Fibroblast of lung (primary cell): ENCODE measurements around the gene KIF1B. TPM values are rescaled to one million over a fixed set of nuclear protein-coding genes. Genes with fewer than 3 reads are reported as not detected.

Source experiments
- DNase-seq, 2 donors: peaks; one replicate each; pipeline versions ENCODE4 v3.0.0 to v3.0.0-alpha.2; 2010; ENCODE audit warnings: low read depth in 2 of 2
- H2AFZ ChIP-seq: 2 replicates; pipeline ENCODE4 v1.5.1; 2012; ENCODE audit warnings: low read length, control low read depth, inconsistent platforms
- H3K27ac ChIP-seq: 2 replicates; pipeline ENCODE4 v1.5.1; 2011; ENCODE audit warnings: low read length, control low read depth; ENCODE audit not compliant: insufficient read depth
- H3K27me3 ChIP-seq: 2 replicates; pipeline ENCODE4 v1.5.1; 2011; ENCODE audit warnings: mild to moderate bottlenecking, low read length; ENCODE audit not compliant: control insufficient read depth, insufficient read depth
- H3K36me3 ChIP-seq: 2 replicates; pipeline ENCODE4 v1.5.1; 2011; ENCODE audit warnings: low read length; ENCODE audit not compliant: control insufficient read depth, insufficient read depth
- H3K4me1 ChIP-seq: 2 replicates; pipeline ENCODE4 v1.5.1; 2011; ENCODE audit warnings: low read length; ENCODE audit not compliant: control insufficient read depth, insufficient read depth; ENCODE audit errors: extremely low read depth
- H3K4me2 ChIP-seq: 2 replicates; pipeline ENCODE4 v1.5.1; 2011; ENCODE audit warnings: low read length, control low read depth; ENCODE audit not compliant: insufficient read depth; ENCODE audit errors: extremely low read depth
- H3K4me3 ChIP-seq, 4 experiments: fragments of 200-600 bp in 1 of 4; sonication (generic) in 1 of 4; replicated peaks in 1 of 4; 2 replicates each; pipeline ENCODE4 v1.5.1; 2011 to 2016; ENCODE audit warnings: low read length in 4 of 4, low read depth in 3 of 4, mild to moderate bottlenecking in 3 of 4, control low read depth in 2 of 4, inconsistent platforms in 1 of 4, mixed read lengths in 1 of 4; ENCODE audit not compliant: insufficient read depth in 1 of 4; ENCODE audit errors: control extremely low read depth in 1 of 4
- H3K79me2 ChIP-seq: 2 replicates; pipeline ENCODE4 v1.5.1; 2012; ENCODE audit warnings: mild to moderate bottlenecking, low read length, inconsistent platforms; ENCODE audit not compliant: control insufficient read depth, insufficient read depth
- H3K9ac ChIP-seq: 2 replicates; pipeline ENCODE4 v1.5.1; 2011; ENCODE audit warnings: mild to moderate bottlenecking, low read length, control low read depth; ENCODE audit not compliant: insufficient read depth
- H3K9me3 ChIP-seq: 2 replicates; pipeline ENCODE4 v1.5.1; 2012; ENCODE audit warnings: low read depth, low read length; ENCODE audit not compliant: control insufficient read depth, insufficient read depth
- H4K20me1 ChIP-seq: 2 replicates; pipeline ENCODE4 v1.5.1; 2011; ENCODE audit warnings: low read length; ENCODE audit not compliant: control insufficient read depth, insufficient read depth; ENCODE audit errors: extremely low read depth
- EZH2 ChIP-seq: IDR thresholded peaks from 2 replicates; pipeline ENCODE4 v1.5.1; 2012; ENCODE audit warnings: low read length, control low read depth, mild to moderate bottlenecking; ENCODE audit errors: missing control alignments
- polyA plus RNA-seq, 2 donors: library from polyadenylated mRNA; depleted of rRNA in 1 of 2; stranded (reverse) in 1 of 2; unstranded in 1 of 2; fragments of >200 nt; gene quantifications; 2 replicates each; pipeline ENCODE4 v1.2.1, GENCODE V29; 2011 to 2012; ENCODE audit warnings: missing spikeins in 1 of 2
- total RNA-seq: library from RNA; depleted of rRNA; stranded (reverse); fragments of >200 nt; gene quantifications from 2 replicates; pipeline ENCODE4 v1.2.1, GENCODE V29; 2014
- TF ChIP-seq, protein P1 (sequence below), 2 donors: IDR thresholded peaks in 1 of 2; conservative IDR thresholded peaks in 1 of 2; 1 replicate in 1 of 2; 2 replicates in 1 of 2; pipeline ENCODE4 v1.5.1; 2011 to 2012; ENCODE audit warnings: low read length in 2 of 2, control low read depth in 1 of 2, inconsistent platforms in 1 of 2, low read depth in 1 of 2, mild to moderate bottlenecking in 1 of 2

KIF1B gene
- total and polyA plus RNA-seq, 2 donors (not counting 1 experiment from before 2014, with no cell fraction given), result 23.6 to 34.3 TPM

DNA sequence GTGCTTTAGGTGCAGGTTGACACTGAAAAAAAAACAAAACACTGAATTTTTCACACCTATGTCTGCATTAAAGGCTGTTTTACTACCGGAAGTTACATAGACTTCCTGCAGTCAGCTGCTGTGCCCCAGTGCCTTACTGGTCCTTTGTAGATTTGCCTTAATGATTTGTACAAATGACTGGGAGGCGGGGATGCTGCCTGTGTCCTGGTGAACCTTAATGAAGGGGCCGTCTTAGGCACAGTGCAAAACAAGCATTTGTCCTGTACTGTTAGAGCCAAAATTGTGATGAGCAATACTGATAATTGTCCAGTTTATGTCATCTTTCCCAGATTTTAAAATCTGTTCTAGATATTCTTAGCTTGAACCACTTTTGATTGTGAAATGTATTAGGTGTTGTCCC is 97.6 kb downstream of the KIF1B start:
- no peak for DNase-seq
- Histone ChIP-seq H3K27me3 (no peaks in the 10 kb centered on the region), H3K27ac (no peak overlapping the region), H3K4me2 (no peak overlapping the region), H3K4me1 (no peaks in the 10 kb centered on the region), H3K9me3 (no peaks in the 10 kb centered on the region), H3K9ac (no peak overlapping the region), H3K79me2 (no peaks in the 10 kb centered on the region), H4K20me1 (no peaks in the 10 kb centered on the region), H3K36me3 (peaks cover 10% of the 10 kb centered on the region), H3K4me3 (no peak overlapping the region), H2AFZ (no peak overlapping the region)
- TF ChIP-seq, protein P1, sequence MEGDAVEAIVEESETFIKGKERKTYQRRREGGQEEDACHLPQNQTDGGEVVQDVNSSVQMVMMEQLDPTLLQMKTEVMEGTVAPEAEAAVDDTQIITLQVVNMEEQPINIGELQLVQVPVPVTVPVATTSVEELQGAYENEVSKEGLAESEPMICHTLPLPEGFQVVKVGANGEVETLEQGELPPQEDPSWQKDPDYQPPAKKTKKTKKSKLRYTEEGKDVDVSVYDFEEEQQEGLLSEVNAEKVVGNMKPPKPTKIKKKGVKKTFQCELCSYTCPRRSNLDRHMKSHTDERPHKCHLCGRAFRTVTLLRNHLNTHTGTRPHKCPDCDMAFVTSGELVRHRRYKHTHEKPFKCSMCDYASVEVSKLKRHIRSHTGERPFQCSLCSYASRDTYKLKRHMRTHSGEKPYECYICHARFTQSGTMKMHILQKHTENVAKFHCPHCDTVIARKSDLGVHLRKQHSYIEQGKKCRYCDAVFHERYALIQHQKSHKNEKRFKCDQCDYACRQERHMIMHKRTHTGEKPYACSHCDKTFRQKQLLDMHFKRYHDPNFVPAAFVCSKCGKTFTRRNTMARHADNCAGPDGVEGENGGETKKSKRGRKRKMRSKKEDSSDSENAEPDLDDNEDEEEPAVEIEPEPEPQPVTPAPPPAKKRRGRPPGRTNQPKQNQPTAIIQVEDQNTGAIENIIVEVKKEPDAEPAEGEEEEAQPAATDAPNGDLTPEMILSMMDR (conservative IDR thresholded peaks at IDR 0.05 in 1 of 2, IDR thresholded peaks at IDR 0.05 in 1 of 2; ENCODE audit: low read depth in 1 of 2, low read length in 2 of 2), result no peak
- TF ChIP-seq EZH2, result no peak

GRCh38 chr1:10309243-10310011 is 99.1 kb downstream of the KIF1B start:
- no peak for DNase-seq
- H3K9me3 ChIP-seq, result no peaks in the 10 kb centered on the region
- H3K27ac ChIP-seq, result no peak overlapping the region

DNA sequence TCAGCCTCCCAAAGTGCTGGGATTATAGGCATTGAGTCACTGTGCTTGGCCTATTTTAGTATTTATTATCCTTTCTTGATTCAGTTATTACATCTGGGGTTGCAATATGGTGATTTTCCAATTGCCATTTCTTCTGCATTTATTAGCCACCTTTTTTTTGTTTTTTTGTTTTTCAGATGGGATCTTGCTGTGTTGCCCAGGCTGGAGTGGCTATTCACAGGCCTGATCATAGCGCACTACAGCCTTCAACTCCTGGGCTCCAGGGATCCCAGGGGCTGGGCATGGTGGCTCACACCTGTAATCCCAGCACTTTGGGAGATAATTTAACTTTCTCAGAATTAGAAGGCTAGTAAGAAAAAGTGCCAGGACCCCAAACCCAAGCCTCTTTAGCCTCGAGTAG is 106.4 kb downstream of the KIF1B start:
- H3K27ac ChIP-seq, result no peak overlapping the region
- H3K27me3 ChIP-seq, result no peaks in the 10 kb centered on the region
- H4K20me1 ChIP-seq, result no peaks in the 10 kb centered on the region
- no peaks in the 10 kb centered on the region for H3K36me3 ChIP-seq
- H3K9me3 ChIP-seq, result no peaks in the 10 kb centered on the region
- H3K4me2 ChIP-seq, result no peak overlapping the region
- no peaks in the 10 kb centered on the region for H3K79me2 ChIP-seq
- H3K9ac ChIP-seq, result no peak overlapping the region
- H3K4me3 ChIP-seq, result no peak overlapping the region
- no peaks in the 10 kb centered on the region for H3K4me1 ChIP-seq
- DNase-seq, result no peak
- TF ChIP-seq, protein P1 (conservative IDR thresholded peaks at IDR 0.05 in 1 of 2, IDR thresholded peaks at IDR 0.05 in 1 of 2; ENCODE audit: low read depth in 1 of 2, low read length in 2 of 2), result no peak
- no peak for TF ChIP-seq EZH2
- no peak overlapping the region for H2AFZ ChIP-seq

More at GRCh38 chr1:10309243-10310011, 99.1 kb downstream of the KIF1B start:
- Histone ChIP-seq H3K4me1 (no peaks in the 10 kb centered on the region), H3K36me3 (no peaks in the 10 kb centered on the region), H3K79me2 (no peaks in the 10 kb centered on the region), H3K27me3 (no peaks in the 10 kb centered on the region), H3K4me3 (no peak overlapping the region), H4K20me1 (no peaks in the 10 kb centered on the region), H2AFZ (no peak overlapping the region), H3K9ac (no peak overlapping the region), H3K4me2 (no peak overlapping the region)
- TF ChIP-seq EZH2, result no peak
- TF ChIP-seq, protein P1 (conservative IDR thresholded peaks at IDR 0.05 in 1 of 2, IDR thresholded peaks at IDR 0.05 in 1 of 2; ENCODE audit: low read depth in 1 of 2, low read length in 2 of 2), result no peak
